ENCODE results near the gene HES2.

The HES2 gene

DNA sequence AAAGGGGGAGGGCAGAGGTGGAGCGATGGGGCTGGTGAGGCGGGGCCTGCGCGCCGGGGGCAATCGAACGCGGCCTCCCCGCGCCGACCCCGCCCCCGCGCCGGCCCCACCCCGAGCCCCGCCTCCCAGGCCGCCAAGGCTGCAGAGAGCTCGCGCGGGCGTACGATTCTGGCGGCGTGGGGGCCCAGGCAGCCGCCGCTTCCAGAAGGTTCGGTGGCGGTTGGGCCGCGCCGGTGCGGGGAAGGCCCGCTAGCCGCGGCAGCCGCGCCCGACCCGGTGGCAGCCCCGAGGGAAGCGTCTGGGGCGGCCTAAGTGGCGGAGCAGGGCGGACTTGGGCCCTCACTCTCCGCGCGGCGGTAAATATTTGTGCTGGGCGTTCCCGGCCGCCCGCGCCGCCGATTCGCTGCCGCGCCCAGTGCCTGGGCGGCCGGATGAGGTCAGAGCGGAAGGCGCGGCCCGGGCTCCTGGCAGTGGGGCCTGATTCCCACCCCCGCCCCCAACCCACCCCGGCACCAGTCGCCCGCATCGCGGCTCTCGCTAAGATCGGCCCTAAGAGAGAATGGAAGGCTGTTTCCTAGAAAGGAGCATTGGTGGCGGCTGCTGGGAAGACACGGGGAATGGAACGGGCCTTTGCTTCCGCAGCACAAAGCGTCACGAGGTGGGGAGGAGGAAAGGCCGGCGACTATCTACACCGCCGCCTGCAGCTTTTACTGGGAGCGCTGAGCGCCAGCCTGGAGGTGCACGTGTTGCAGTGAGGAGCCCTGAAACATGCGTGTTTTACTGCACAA is 26.1 kb downstream of the HES2 start, which contains the start of gene ACOT7:
Gene ACOT7 (minus strand): TSS at position 368 of the 788 bp plus-strand sequence. CDS start 368 bp downstream, outside the sequence.
- Histone ChIP-seq H3K27ac (ENCODE audit: low read depth, low read length) (peak within 1 kb of the TSS; percentile 91), H4K5ac (ENCODE audit: low read length) (no peak within 1 kb of the TSS), H3K23ac (ENCODE audit: low read length) (no peak within 1 kb of the TSS), H3K79me1 (ENCODE audit: low read length) (peaks cover 12% of the 10 kb centered on the region), H3K4ac (ENCODE audit: low read depth, low read length) (peak within 1 kb of the TSS; percentile 56), H3K36me3 (ENCODE audit: control insufficient read depth, insufficient read depth, low read length) (no peaks in the 10 kb centered on the region), H2BK120ac (ENCODE audit: low read depth, low read length) (no peak within 1 kb of the TSS), H2AK5ac (ENCODE audit: low read length) (no peak within 1 kb of the TSS), H3K4me1 (ENCODE audit: control insufficient read depth, low read depth, low read length) (peaks cover 7% of the 10 kb centered on the region), H3K56ac (ENCODE audit: low read length) (peak within 1 kb of the TSS; percentile 93), H3K27me3 (ENCODE audit: insufficient read depth, low read length, poor library complexity) (no peaks in the 10 kb centered on the region), H2BK15ac (replicated peaks; ENCODE audit: low read depth) (no peak within 1 kb of the TSS), H3K18ac (ENCODE audit: low read length) (peak within 1 kb of the TSS; percentile 85), H3K79me2 (ENCODE audit: control insufficient read depth, insufficient read depth, low read length) (peaks cover 21% of the 10 kb centered on the region), H2BK5ac (ENCODE audit: low read length) (no peak within 1 kb of the TSS), H4K8ac (ENCODE audit: low read depth, low read length) (no peak within 1 kb of the TSS), H3K4me2 (ENCODE audit: low read length) (peak within 1 kb of the TSS; percentile 82), H3K9ac (ENCODE audit: low read length) (peak within 1 kb of the TSS; percentile 77), H3K4me3 (ENCODE audit: low read length) (peak within 1 kb of the TSS; percentile 38)
- DNase-seq, result peak; percentile 95
- WGBS (ENCODE audit: extremely low coverage, insufficient coverage, low lambda C conversion rate), result no CpG with 5 or more reads among the region's 87 CpGs

GRCh38 chr1:6392809-6393399 is 26.8 kb downstream of the HES2 start:
- Histone ChIP-seq H3K79me2 (ENCODE audit: control insufficient read depth, insufficient read depth, low read length) (peaks cover 21% of the 10 kb centered on the region), H3K4me1 (ENCODE audit: control insufficient read depth, low read depth, low read length) (peaks cover 7% of the 10 kb centered on the region), H2BK15ac (replicated peaks; ENCODE audit: low read depth) (no peak overlapping the region), H3K27ac (ENCODE audit: low read depth, low read length) (no peak overlapping the region), H3K56ac (ENCODE audit: low read length) (peak overlapping the region; percentile 78), H3K23ac (ENCODE audit: low read length) (no peak overlapping the region), H3K4me3 (ENCODE audit: low read length) (peak overlapping the region; percentile 38), H3K4ac (ENCODE audit: low read depth, low read length) (peak overlapping the region; percentile 56), H3K9ac (ENCODE audit: low read length) (peak overlapping the region; percentile 56), H2BK5ac (ENCODE audit: low read length) (no peak overlapping the region), H2BK120ac (ENCODE audit: low read depth, low read length) (no peak overlapping the region), H3K18ac (ENCODE audit: low read length) (peak overlapping the region; percentile 69), H2AK5ac (ENCODE audit: low read length) (no peak overlapping the region), H3K4me2 (ENCODE audit: low read length) (peak overlapping the region; percentile 82), H4K5ac (ENCODE audit: low read length) (no peak overlapping the region), H3K27me3 (ENCODE audit: insufficient read depth, low read length, poor library complexity) (no peaks in the 10 kb centered on the region), H3K36me3 (ENCODE audit: control insufficient read depth, insufficient read depth, low read length) (no peaks in the 10 kb centered on the region), H3K79me1 (ENCODE audit: low read length) (peaks cover 12% of the 10 kb centered on the region), H4K8ac (ENCODE audit: low read depth, low read length) (no peak overlapping the region)
- no peak for DNase-seq
- WGBS (ENCODE audit: extremely low coverage, insufficient coverage, low lambda C conversion rate), result no CpG with 5 or more reads among the region's 83 CpGs

- Histone ChIP-seq H3K4me3 (ENCODE audit: low read length) (peak overlapping the region; percentile 30), H3K79me2 (ENCODE audit: control insufficient read depth, insufficient read depth, low read length) (peaks cover 25% of the 10 kb centered on the region), H3K9ac (ENCODE audit: low read length) (peak overlapping the region; percentile 56), H3K23ac (ENCODE audit: low read length) (no peak overlapping the region), H4K8ac (ENCODE audit: low read depth, low read length) (peak overlapping the region; percentile 91), H3K4me2 (ENCODE audit: low read length) (peak overlapping the region; percentile 82), H3K4me1 (ENCODE audit: control insufficient read depth, low read depth, low read length) (peaks cover 7% of the 10 kb centered on the region), H2BK5ac (ENCODE audit: low read length) (no peak overlapping the region), H3K36me3 (ENCODE audit: control insufficient read depth, insufficient read depth, low read length) (no peaks in the 10 kb centered on the region), H3K27me3 (ENCODE audit: insufficient read depth, low read length, poor library complexity) (no peaks in the 10 kb centered on the region), H3K18ac (ENCODE audit: low read length) (peak overlapping the region; percentile 69), H3K27ac (ENCODE audit: low read depth, low read length) (no peak overlapping the region), H4K5ac (ENCODE audit: low read length) (no peak overlapping the region), H3K79me1 (ENCODE audit: low read length) (peaks cover 16% of the 10 kb centered on the region), H3K56ac (ENCODE audit: low read length) (peak overlapping the region; percentile 78), H2BK120ac (ENCODE audit: low read depth, low read length) (no peak overlapping the region), H2BK15ac (replicated peaks; ENCODE audit: low read depth) (no peak overlapping the region), H3K4ac (ENCODE audit: low read depth, low read length) (peak overlapping the region; percentile 56), H2AK5ac (ENCODE audit: low read length) (no peak overlapping the region)
- WGBS (ENCODE audit: extremely low coverage, insufficient coverage, low lambda C conversion rate), result no CpG with 5 or more reads among the region's 16 CpGs
- DNase-seq, result peak; percentile 29
Observed at GRCh38 chr1:6391951-6392808, 27.5 kb downstream of the HES2 start.

DNA sequence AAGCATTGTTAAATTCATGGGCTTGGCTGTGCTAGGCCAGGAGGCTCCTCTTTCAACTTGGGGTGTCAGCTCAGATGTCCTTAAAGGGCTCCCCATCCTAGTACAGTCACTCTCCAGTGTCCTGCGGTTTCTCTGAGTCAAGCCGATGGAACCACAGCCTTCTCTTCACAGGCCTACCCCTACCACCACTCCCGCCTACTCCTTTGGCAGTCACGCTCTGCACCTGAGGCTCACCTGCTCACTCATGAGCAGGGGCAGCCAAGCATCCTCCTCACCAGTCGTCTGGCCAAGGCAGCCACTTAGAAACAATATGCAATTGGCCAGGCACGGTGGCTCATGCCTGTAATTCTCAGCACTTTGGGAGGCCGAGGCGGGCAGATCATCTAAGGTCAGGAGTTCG is 29.7 kb downstream of the HES2 start:
- Histone ChIP-seq H2AK5ac (ENCODE audit: low read length) (no peak overlapping the region), H2BK5ac (ENCODE audit: low read length) (no peak overlapping the region), H3K4ac (ENCODE audit: low read depth, low read length) (no peak overlapping the region), H3K4me1 (ENCODE audit: control insufficient read depth, low read depth, low read length) (peaks cover 17% of the 10 kb centered on the region), H2BK15ac (replicated peaks; ENCODE audit: low read depth) (no peak overlapping the region), H3K23ac (ENCODE audit: low read length) (no peak overlapping the region), H3K9ac (ENCODE audit: low read length) (no peak overlapping the region), H3K27me3 (ENCODE audit: insufficient read depth, low read length, poor library complexity) (no peaks in the 10 kb centered on the region), H3K4me2 (ENCODE audit: low read length) (no peak overlapping the region), H3K79me2 (ENCODE audit: control insufficient read depth, insufficient read depth, low read length) (peaks cover 35% of the 10 kb centered on the region), H3K56ac (ENCODE audit: low read length) (no peak overlapping the region), H3K4me3 (ENCODE audit: low read length) (no peak overlapping the region), H4K5ac (ENCODE audit: low read length) (no peak overlapping the region), H2BK120ac (ENCODE audit: low read depth, low read length) (no peak overlapping the region), H3K18ac (ENCODE audit: low read length) (no peak overlapping the region), H3K79me1 (ENCODE audit: low read length) (peaks cover 23% of the 10 kb centered on the region), H3K36me3 (ENCODE audit: control insufficient read depth, insufficient read depth, low read length) (no peaks in the 10 kb centered on the region), H3K27ac (ENCODE audit: low read depth, low read length) (no peak overlapping the region), H4K8ac (ENCODE audit: low read depth, low read length) (no peak overlapping the region)
- no CpG with 5 or more reads among the region's 9 CpGs for WGBS (ENCODE audit: extremely low coverage, insufficient coverage, low lambda C conversion rate)
- no peak for DNase-seq

DNA sequence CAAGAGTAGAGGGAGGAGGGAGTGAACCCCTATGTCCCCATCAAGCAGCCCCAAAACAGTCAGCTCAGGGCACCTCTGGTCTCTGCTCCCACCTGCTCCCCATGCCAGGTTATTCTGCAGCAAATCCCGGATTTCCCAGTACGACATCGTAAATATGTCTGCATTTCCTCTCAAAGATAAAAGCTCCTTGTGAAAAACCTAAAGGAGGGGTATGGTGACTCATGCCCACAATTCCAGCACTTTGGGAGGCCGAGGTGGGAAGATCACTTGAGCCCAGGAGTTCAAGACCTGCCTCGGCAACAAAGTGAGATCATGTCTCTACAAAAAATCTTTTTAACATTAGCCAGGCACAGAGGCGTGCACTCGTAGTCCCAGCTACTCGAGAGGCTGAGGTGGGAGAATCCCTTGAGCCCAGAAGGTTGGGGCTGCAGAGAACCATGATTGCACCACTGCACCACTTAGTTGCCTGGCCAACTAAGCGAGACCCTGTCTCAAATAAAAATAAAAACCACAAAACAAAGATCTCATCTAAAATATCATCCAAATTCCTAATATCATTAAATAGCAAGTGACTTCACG is 33.3 kb downstream of the HES2 start:
- Histone ChIP-seq H4K8ac (ENCODE audit: low read depth, low read length) (no peak overlapping the region), H2BK120ac (ENCODE audit: low read depth, low read length) (no peak overlapping the region), H4K5ac (ENCODE audit: low read length) (no peak overlapping the region), H3K56ac (ENCODE audit: low read length) (no peak overlapping the region), H3K4me2 (ENCODE audit: low read length) (no peak overlapping the region), H2AK5ac (ENCODE audit: low read length) (no peak overlapping the region), H3K27ac (ENCODE audit: low read depth, low read length) (peak overlapping the region; percentile 71), H2BK15ac (replicated peaks; ENCODE audit: low read depth) (no peak overlapping the region), H3K79me1 (ENCODE audit: low read length) (peaks cover 18% of the 10 kb centered on the region), H3K4me1 (ENCODE audit: control insufficient read depth, low read depth, low read length) (peaks cover 10% of the 10 kb centered on the region), H3K18ac (ENCODE audit: low read length) (peak overlapping the region; percentile 55), H3K9ac (ENCODE audit: low read length) (no peak overlapping the region), H3K4me3 (ENCODE audit: low read length) (no peak overlapping the region), H3K4ac (ENCODE audit: low read depth, low read length) (peak overlapping the region; percentile 28), H3K36me3 (ENCODE audit: control insufficient read depth, insufficient read depth, low read length) (no peaks in the 10 kb centered on the region), H3K79me2 (ENCODE audit: control insufficient read depth, insufficient read depth, low read length) (peaks cover 40% of the 10 kb centered on the region), H3K27me3 (ENCODE audit: insufficient read depth, low read length, poor library complexity) (no peaks in the 10 kb centered on the region), H3K23ac (ENCODE audit: low read length) (no peak overlapping the region), H2BK5ac (ENCODE audit: low read length) (no peak overlapping the region)
- 100% methylated on average over 1 of the region's 10 CpGs for WGBS (ENCODE audit: extremely low coverage, insufficient coverage, low lambda C conversion rate)
- peak; percentile 71 for DNase-seq

Measured in mesendoderm (in vitro differentiated cells).